Uterus (tissue), 2 donors: ENCODE measurements around the gene ANO6.

Source experiments
- POLR2A ChIP-seq, 2 donors: fragments of 450-650 bp; IDR thresholded peaks; one replicate each; pipeline ENCODE4 v1.6.1; 2016; ENCODE audit warnings: antibody characterized with exemption in 2 of 2, mild to moderate bottlenecking in 1 of 2, moderate library complexity in 1 of 2
- TF ChIP-seq, protein P1 (sequence below), 4 experiments: fragments of 200-600 bp in 2 of 4; fragments of 450-650 bp in 2 of 4; sonication (generic) in 2 of 4; IDR thresholded peaks; one replicate each; pipeline ENCODE4 v1.5.1; 2016 to 2019; ENCODE audit warnings: antibody characterized with exemption in 4 of 4, mild to moderate bottlenecking in 2 of 4, moderate library complexity in 1 of 4

DNA sequence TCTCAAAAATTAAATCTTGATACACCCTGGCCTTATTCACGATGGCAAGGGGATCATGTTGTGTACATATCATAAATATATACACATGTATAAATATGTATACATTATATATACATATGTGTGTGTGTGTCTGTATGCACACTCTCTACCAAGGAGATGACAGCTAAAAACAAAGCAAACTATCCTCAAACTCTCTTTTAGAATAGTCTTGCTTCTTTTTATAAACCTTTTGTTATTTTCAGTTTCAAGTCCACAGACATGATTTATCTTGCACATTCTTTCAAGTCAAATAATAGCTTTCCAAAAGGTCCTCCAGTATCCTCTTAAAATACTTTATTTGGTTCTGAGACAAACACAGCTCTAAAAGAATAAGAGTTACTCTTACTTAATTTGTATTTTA, 8.4 kb downstream of the ANO6 start:
- TF ChIP-seq, protein P1, sequence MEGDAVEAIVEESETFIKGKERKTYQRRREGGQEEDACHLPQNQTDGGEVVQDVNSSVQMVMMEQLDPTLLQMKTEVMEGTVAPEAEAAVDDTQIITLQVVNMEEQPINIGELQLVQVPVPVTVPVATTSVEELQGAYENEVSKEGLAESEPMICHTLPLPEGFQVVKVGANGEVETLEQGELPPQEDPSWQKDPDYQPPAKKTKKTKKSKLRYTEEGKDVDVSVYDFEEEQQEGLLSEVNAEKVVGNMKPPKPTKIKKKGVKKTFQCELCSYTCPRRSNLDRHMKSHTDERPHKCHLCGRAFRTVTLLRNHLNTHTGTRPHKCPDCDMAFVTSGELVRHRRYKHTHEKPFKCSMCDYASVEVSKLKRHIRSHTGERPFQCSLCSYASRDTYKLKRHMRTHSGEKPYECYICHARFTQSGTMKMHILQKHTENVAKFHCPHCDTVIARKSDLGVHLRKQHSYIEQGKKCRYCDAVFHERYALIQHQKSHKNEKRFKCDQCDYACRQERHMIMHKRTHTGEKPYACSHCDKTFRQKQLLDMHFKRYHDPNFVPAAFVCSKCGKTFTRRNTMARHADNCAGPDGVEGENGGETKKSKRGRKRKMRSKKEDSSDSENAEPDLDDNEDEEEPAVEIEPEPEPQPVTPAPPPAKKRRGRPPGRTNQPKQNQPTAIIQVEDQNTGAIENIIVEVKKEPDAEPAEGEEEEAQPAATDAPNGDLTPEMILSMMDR (IDR thresholded peaks at IDR 0.05) = no peak
- TF ChIP-seq POLR2A (IDR thresholded peaks at IDR 0.05) = no peak
